ENCODE results near the gene USP17L22.
A peak's percentile ranks its signal among the peaks of the same experiment; 100 is the strongest.
"Not testable (repeated sequence)": the region's sequence is repeated elsewhere in the genome, so short reads cannot be mapped to it uniquely, and the experiment has no call there.

USP17L22 gene, protein sequence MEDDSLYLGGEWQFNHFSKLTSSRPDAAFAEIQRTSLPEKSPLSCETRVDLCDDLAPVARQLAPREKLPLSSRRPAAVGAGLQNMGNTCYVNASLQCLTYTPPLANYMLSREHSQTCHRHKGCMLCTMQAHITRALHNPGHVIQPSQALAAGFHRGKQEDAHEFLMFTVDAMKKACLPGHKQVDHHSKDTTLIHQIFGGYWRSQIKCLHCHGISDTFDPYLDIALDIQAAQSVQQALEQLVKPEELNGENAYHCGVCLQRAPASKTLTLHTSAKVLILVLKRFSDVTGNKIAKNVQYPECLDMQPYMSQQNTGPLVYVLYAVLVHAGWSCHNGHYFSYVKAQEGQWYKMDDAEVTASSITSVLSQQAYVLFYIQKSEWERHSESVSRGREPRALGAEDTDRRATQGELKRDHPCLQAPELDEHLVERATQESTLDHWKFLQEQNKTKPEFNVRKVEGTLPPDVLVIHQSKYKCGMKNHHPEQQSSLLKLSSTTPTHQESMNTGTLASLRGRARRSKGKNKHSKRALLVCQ

DNA sequence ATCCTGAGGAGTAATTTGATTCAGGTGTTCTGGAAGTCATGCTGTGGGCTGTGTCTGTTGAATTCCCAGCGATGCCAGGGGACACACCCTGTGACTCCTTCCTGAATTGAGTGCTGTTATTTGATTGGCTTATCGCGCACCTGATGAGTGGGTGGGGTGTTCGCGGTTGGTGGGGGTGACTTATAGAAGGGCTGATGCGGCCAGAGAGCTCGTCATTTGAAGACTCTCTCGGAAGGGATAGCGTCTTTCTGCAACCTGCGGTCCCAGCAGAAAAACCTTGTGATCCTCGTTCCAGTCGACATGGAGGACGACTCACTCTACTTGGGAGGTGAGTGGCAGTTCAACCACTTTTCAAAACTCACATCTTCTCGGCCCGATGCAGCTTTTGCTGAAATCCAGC lies at the start of gene USP17L22:
USP17L22 (plus strand) TSS at position 301 of the 400 bp plus-strand sequence; CDS start at position 301, 0 bp downstream.
- DNase-seq = not testable (repeated sequence)

GRCh38 chr4:9219852-9220251 lies 47.6 kb upstream of the USP17L22 start, which contains the start of gene USP17L12:
Gene USP17L12 (plus strand): TSS chr4:9220152. CDS start chr4:9220152, 0 bp downstream.
- not testable (repeated sequence) for DNase-seq

GRCh38 chr4:9224596-9224995 lies 42.8 kb upstream of the USP17L22 start, which contains the start of gene USP17L13:
Gene USP17L13 (plus strand): TSS chr4:9224896. CDS start chr4:9224896, 0 bp downstream.
- not testable (repeated sequence) for DNase-seq

GRCh38 chr4:9230249-9230648 lies 37.2 kb upstream of the USP17L22 start:
- DNase-seq = not testable (repeated sequence)

DNA sequence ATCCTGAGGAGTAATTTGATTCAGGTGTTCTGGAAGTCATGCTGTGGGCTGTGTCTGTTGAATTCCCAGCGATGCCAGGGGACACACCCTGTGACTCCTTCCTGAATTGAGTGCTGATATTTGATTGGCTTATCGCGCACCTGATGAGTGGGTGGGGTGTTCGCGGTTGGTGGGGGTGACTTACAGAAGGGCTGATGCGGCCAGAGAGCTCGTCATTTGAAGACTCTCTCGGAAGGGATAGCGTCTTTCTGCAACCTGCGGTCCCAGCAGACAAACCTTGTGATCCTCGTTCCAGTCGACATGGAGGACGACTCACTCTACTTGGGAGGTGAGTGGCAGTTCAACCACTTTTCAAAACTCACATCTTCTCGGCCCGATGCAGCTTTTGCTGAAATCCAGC lies 33.3 kb upstream of the USP17L22 start, which contains the start of gene USP17L15:
USP17L15 (plus strand) TSS at position 301 of the 400 bp plus-strand sequence; CDS start at position 301, 0 bp downstream.
- DNase-seq = not testable (repeated sequence)

DNA sequence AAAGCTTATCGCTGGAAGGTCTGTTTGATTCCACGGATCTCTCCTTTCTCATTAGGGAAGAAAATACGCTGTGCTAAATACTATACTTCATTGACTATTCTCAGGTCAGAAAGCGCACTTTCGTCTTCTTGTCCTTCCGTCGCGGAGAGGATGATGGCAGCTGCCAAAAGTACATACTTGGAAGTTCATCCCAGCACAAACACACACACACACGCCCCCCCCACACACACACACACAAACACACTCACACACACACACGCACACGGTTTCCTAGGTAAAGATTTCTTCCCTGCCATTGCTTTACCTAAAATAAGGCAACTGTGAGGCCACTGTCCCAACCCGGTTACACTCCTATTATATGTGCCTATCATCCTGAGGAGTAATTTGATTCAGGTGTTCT lies 29.0 kb upstream of the USP17L22 start:
- peak; percentile 19 for DNase-seq

DNA sequence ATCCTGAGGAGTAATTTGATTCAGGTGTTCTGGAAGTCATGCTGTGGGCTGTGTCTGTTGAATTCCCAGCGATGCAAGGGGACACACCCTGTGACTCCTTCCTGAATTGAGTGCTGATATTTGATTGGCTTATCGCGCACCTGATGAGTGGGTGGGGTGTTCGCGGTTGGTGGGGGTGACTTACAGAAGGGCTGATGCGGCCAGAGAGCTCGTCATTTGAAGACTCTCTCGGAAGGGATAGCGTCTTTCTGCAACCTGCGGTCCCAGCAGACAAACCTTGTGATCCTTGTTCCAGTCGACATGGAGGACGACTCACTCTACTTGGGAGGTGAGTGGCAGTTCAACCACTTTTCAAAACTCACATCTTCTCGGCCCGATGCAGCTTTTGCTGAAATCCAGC lies 23.8 kb upstream of the USP17L22 start, which contains the start of gene USP17L17:
USP17L17 (plus strand) TSS at position 301 of the 400 bp plus-strand sequence; CDS start at position 301, 0 bp downstream.
- DNase-seq = not testable (repeated sequence)

- DNase-seq = not testable (repeated sequence)
Measured at GRCh38 chr4:9247953-9248680, 19.3 kb upstream of the USP17L22 start, which contains the start of gene USP17L18. Gene USP17L18 (plus strand): TSS chr4:9248630. CDS start chr4:9248630, 0 bp downstream.

DNA sequence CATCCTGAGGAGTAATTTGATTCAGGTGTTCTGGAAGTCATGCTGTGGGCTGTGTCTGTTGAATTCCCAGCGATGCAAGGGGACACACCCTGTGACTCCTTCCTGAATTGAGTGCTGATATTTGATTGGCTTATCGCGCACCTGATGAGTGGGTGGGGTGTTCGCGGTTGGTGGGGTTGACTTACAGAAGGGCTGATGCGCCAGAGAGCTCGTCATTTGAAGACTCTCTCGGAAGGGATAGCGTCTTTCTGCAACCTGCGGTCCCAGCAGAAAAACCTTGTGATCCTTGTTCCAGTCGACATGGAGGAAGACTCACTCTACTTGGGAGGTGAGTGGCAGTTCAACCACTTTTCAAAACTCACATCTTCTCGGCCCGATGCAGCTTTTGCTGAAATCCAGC lies 14.3 kb upstream of the USP17L22 start, which contains the start of gene USP17L19:
USP17L19 (plus strand) TSS at position 301 of the 400 bp plus-strand sequence; CDS start at position 301, 0 bp downstream.
- not testable (repeated sequence) for DNase-seq

DNA sequence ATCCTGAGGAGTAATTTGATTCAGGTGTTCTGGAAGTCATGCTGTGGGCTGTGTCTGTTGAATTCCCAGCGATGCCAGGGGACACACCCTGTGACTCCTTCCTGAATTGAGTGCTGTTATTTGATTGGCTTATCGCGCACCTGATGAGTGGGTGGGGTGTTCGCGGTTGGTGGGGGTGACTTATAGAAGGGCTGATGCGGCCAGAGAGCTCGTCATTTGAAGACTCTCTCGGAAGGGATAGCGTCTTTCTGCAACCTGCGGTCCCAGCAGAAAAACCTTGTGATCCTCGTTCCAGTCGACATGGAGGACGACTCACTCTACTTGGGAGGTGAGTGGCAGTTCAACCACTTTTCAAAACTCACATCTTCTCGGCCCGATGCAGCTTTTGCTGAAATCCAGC lies 9.6 kb upstream of the USP17L22 start, which contains the start of gene USP17L20:
USP17L20 (plus strand) TSS at position 301 of the 400 bp plus-strand sequence; CDS start at position 301, 0 bp downstream.
- DNase-seq = not testable (repeated sequence)

GRCh38 chr4:9262572-9262971 lies 4.8 kb upstream of the USP17L22 start, which contains the start of gene USP17L21:
Gene USP17L21 (plus strand): TSS chr4:9262872. CDS start chr4:9262872, 0 bp downstream.
- not testable (repeated sequence) for DNase-seq

DNA sequence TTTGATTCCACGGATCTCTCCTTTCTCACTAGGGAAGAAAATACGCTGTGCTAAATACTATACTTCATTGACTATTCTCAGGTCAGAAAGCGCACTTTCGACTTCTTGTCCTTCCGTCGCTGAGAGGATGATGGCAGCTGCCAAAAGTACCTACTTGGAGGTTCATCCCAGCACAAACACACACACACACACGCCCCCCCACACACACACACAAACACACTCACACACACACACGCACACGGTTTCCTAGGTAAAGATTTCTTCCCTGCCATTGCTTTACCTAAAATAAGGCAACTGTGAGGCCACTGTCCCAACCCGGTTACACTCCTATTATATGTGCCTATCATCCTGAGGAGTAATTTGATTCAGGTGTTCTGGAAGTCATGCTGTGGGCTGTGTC lies 4.3 kb downstream of the USP17L22 start:
- not testable (repeated sequence) for DNase-seq
